ENCODE measurements around the gene EXOC5.

EXOC5 gene

GRCh38 chr14:57268161-57269069 lies at the start of gene EXOC5, which contains the start of gene AP5M1:
TSS of gene EXOC5 (minus strand) at chr14:57268905. CDS start at chr14:57268648, 257 bp downstream.
TSS of gene AP5M1 (plus strand) at chr14:57268971. CDS start at chr14:57269315, 344 bp downstream.
- H3K4me3 ChIP-seq (ENCODE audit: low read length) = peak within 1 kb of the TSS; percentile 71
- TF ChIP-seq CTCF (conservative IDR thresholded peaks at IDR 0.05; ENCODE audit: low read length) = no peak; the same call in 1 of the 2 replicates
- peak; percentile 91 for DNase-seq (ENCODE audit: low read depth)

GRCh38 chr14:57317248-57317833 lies 48.6 kb upstream of the EXOC5 start:
- DNase-seq (ENCODE audit: low read depth) = peak; percentile 73
- H3K4me3 ChIP-seq (ENCODE audit: low read length) = no peak overlapping the region
- TF ChIP-seq CTCF (conservative IDR thresholded peaks at IDR 0.05; ENCODE audit: low read length) = peak; percentile 94

GRCh38 chr14:57314396-57315089 lies 45.8 kb upstream of the EXOC5 start:
- no peak for TF ChIP-seq CTCF (conservative IDR thresholded peaks at IDR 0.05; ENCODE audit: low read length)
- DNase-seq (ENCODE audit: low read depth) = no peak
- H3K4me3 ChIP-seq (ENCODE audit: low read length) = no peak overlapping the region

GRCh38 chr14:57302883-57303282 lies 34.2 kb upstream of the EXOC5 start:
- DNase-seq (ENCODE audit: low read depth) = no peak
- H3K4me3 ChIP-seq (ENCODE audit: low read length) = no peak overlapping the region
- TF ChIP-seq CTCF (conservative IDR thresholded peaks at IDR 0.05; ENCODE audit: low read length) = no peak

GRCh38 chr14:57299511-57299910 lies 30.8 kb upstream of the EXOC5 start:
- no peak overlapping the region for H3K4me3 ChIP-seq (ENCODE audit: low read length)
- TF ChIP-seq CTCF (conservative IDR thresholded peaks at IDR 0.05; ENCODE audit: low read length) = no peak
- DNase-seq (ENCODE audit: low read depth) = no peak

GRCh38 chr14:57297852-57298251 lies 29.1 kb upstream of the EXOC5 start:
- no peak overlapping the region for H3K4me3 ChIP-seq (ENCODE audit: low read length)
- no peak for DNase-seq (ENCODE audit: low read depth)
- no peak for TF ChIP-seq CTCF (conservative IDR thresholded peaks at IDR 0.05; ENCODE audit: low read length)

All from AG10803 (cell line).